Right lobe of liver (tissue), 6 donors: ENCODE data around the gene ZNF473. TPM values are rescaled to one million over a fixed set of nuclear protein-coding genes. Genes with fewer than 3 reads are reported as not detected.
A peak's percentile ranks its signal among the peaks of the same experiment; 100 is the strongest.

Source experiments
- ATAC-seq, 4 donors: fragments of 200-7000 bp; cut with Tn5 transposase; one replicate each; pipeline ENCODE4 v1.9.1; 2020; ENCODE audit warnings: mild to moderate bottlenecking in 4 of 4, moderate library complexity in 4 of 4
- DNase-seq, 3 donors: peaks; one replicate each; pipeline ENCODE4 v3.0.0-alpha.2; 2020
- H3K27ac ChIP-seq, 3 donors: fragments of 200-600 bp; one replicate each; pipeline ENCODE4 v1.8.0; 2022
- H3K27me3 ChIP-seq, 2 donors: fragments of 200-600 bp; one replicate each; pipeline ENCODE4 v1.8.0; 2022
- H3K36me3 ChIP-seq, 4 donors: fragments of 200-600 bp; sonication (generic) in 1 of 4; one replicate each; pipeline versions ENCODE4 v1.5.1 to v1.8.0; 2017 to 2022; ENCODE audit warnings: control low read depth in 1 of 4
- H3K4me1 ChIP-seq, 4 donors: fragments of 200-600 bp; sonication (generic) in 1 of 4; one replicate each; pipeline versions ENCODE4 v1.5.1 to v1.8.0; 2017 to 2022; ENCODE audit warnings: control low read depth in 1 of 4
- H3K4me3 ChIP-seq, 3 donors: fragments of 200-600 bp; one replicate each; pipeline ENCODE4 v1.8.0; 2022
- H3K9me3 ChIP-seq, 4 donors: fragments of 200-600 bp; sonication (generic) in 1 of 4; one replicate each; pipeline versions ENCODE4 v1.5.1 to v1.8.0; 2017 to 2022; ENCODE audit warnings: control low read depth in 1 of 4
- CTCF ChIP-seq, 4 donors: fragments of 200-600 bp in 3 of 4; fragments of 450-650 bp in 1 of 4; IDR thresholded peaks; one replicate each; pipeline versions ENCODE4 v1.5.1 to v1.8.0; 2016 to 2022; ENCODE audit warnings: antibody characterized with exemption in 4 of 4, mild to moderate bottlenecking in 2 of 4
- POLR2A ChIP-seq: fragments of 450-650 bp; IDR thresholded peaks from one replicate; pipeline ENCODE4 v1.6.1; 2017; ENCODE audit warnings: antibody characterized with exemption, mild to moderate bottlenecking
- WGBS: methylation state at CpG from one replicate; pipeline ENCODE4 v1.1.6; 2018; ENCODE audit warnings: low coverage, low lambda C conversion rate; ENCODE audit not compliant: insufficient coverage; ENCODE audit errors: missing lambda C conversion rate; 5-methylcytosine and 5-hydroxymethylcytosine counted together
- intact Hi-C, 2 donors: fragments of 100-400 bp; cut with DNase I; formaldehyde crosslinking; loops; one replicate each; pipeline versions ENCODE4 v1.11.2 to v1.14.1; 2022
- total RNA-seq, 6 experiments: library from RNA; depleted of rRNA in 2 of 6; stranded (reverse); fragments of >200 nt in 2 of 6; fragmentation: NEBNext Ultra II Directional in 3 of 6; extraction: Animal tissue kit (Norgen Biotek cat#: 25700) in 3 of 6; gene quantifications; one replicate each; pipeline versions ENCODE4 v1.1.0 to v1.2.4, GENCODE V29; 2016 to 2023
- donor health status: DM: no; HTN: yes; CAD: no.
- donor health status: DM: no; HTN: no; CAD: no.
- donor health status: DM: no; HTN: no; CAD: no.
- donor health status: DM: no; HTN: yes; CAD: no.
- donor health status: DM: no; HTN: yes; CAD: no.

Gene ZNF473
- total RNA-seq, 6 experiments from 2014 or later: 3.1 to 6.0 (median 3.6) TPM

- DNase-seq (peak; percentile 99 to 100 (median 99)), ATAC-seq (peak; percentile 92 to 95 (median 93))
- WGBS: 0% methylated on average over 17 of the region's 59 CpGs
- TF ChIP-seq CTCF (IDR thresholded peaks at IDR 0.05): peak in 1 of 4 donors; percentile 7
- peak; percentile 68 for TF ChIP-seq POLR2A
- H3K27me3 ChIP-seq: no peaks in the 10 kb centered on the region
- intact Hi-C loops: no loop called here
- H3K4me1 ChIP-seq: peaks cover 0 to 27% (median 13%) of the 10 kb centered on the region in 4 donors
- H3K4me3 ChIP-seq: peak within 1 kb of the TSS; percentile 78 to 100 (median 91)
- H3K36me3 ChIP-seq: no peaks in the 10 kb centered on the region
- H3K27ac ChIP-seq: peak within 1 kb of the TSS; percentile 74 to 91 (median 86)
- H3K9me3 ChIP-seq: no peaks in the 10 kb centered on the region
Measured at GRCh38 chr19:50025022-50025793, 597 bp upstream of the ZNF473 start, which contains the start of gene VRK3. TSS of gene VRK3 (minus strand) at chr19:50025372. CDS start at chr19:50016162, 9,210 bp downstream.

GRCh38 chr19:50026550-50026906 lies 723 bp downstream of the ZNF473 start:
- Histone ChIP-seq H3K27me3 (no peaks in the 10 kb centered on the region), H3K36me3 (peaks cover 0 to 7% (median 0%) of the 10 kb centered on the region in 4 donors), H3K27ac (no peak overlapping the region), H3K4me1 (peaks cover 0 to 27% (median 10%) of the 10 kb centered on the region in 4 donors), H3K4me3 (peak overlapping the region; percentile 65 to 91 (median 85)), H3K9me3 (no peaks in the 10 kb centered on the region)
- DNase-seq (no peak), ATAC-seq (no peak)
- WGBS: 84% methylated on average over 7 of the region's 7 CpGs
- intact Hi-C loops: no loop called here
- TF ChIP-seq POLR2A: no peak
- TF ChIP-seq CTCF (IDR thresholded peaks at IDR 0.05): no peak

- Histone ChIP-seq H3K36me3 (peaks cover 0 to 19% (median 0%) of the 10 kb centered on the region in 4 donors), H3K27ac (no peak overlapping the region), H3K4me3 (no peak overlapping the region), H3K4me1 (peaks cover 0 to 10% (median 2%) of the 10 kb centered on the region in 4 donors), H3K27me3 (no peaks in the 10 kb centered on the region), H3K9me3 (no peaks in the 10 kb centered on the region)
- TF ChIP-seq CTCF (IDR thresholded peaks at IDR 0.05) (no peak), POLR2A (no peak)
- DNase-seq (no peak), ATAC-seq (no peak)
- 88% methylated on average over 5 of the region's 6 CpGs for WGBS
- intact Hi-C loops: no loop called here
Measured at GRCh38 chr19:50030225-50030624, 4.4 kb downstream of the ZNF473 start.

- no peak for DNase-seq
- Histone ChIP-seq H3K27me3 (no peaks in the 10 kb centered on the region), H3K27ac (no peak overlapping the region), H3K4me1 (peaks cover 0 to 10% (median 2%) of the 10 kb centered on the region in 4 donors), H3K9me3 (no peaks in the 10 kb centered on the region), H3K4me3 (no peak overlapping the region), H3K36me3 (peaks cover 0 to 19% (median 0%) of the 10 kb centered on the region in 4 donors)
- TF ChIP-seq CTCF (IDR thresholded peaks at IDR 0.05) (no peak), POLR2A (no peak)
- 40% methylated on average over 1 of the region's 11 CpGs for WGBS
- peak; percentile 39 to 73 (median 56) for ATAC-seq
- intact Hi-C loops: no loop called here
Measured at GRCh38 chr19:50030937-50031336, 5.1 kb downstream of the ZNF473 start.
